Measurements from ENCODE around the gene ARG2.
"Not testable (repeated sequence)": the region's sequence is repeated elsewhere in the genome, so short reads cannot be mapped to it uniquely, and the experiment has no call there.

Gene ARG2

DNA sequence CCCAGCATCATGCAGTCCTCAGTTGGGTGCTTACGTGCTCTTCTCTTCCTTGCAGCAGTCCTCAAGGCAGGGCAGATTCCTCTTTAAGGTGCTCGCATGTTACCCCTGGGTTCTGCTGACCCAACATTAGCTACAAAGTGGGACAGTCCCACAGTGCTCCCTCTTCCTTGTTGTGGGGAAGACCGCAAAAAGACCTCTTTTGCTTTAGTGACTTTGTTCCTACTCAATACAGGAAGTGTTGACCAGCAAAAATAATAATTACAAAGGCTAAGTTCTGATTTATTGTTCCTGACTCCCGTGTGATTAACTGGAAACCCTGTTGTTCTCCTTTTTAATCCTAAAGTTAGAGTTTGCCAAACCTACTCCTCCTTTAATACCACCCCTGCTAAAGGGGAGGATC lies 33.4 kb upstream of the ARG2 start:
- DNase-seq: no peak

DNA sequence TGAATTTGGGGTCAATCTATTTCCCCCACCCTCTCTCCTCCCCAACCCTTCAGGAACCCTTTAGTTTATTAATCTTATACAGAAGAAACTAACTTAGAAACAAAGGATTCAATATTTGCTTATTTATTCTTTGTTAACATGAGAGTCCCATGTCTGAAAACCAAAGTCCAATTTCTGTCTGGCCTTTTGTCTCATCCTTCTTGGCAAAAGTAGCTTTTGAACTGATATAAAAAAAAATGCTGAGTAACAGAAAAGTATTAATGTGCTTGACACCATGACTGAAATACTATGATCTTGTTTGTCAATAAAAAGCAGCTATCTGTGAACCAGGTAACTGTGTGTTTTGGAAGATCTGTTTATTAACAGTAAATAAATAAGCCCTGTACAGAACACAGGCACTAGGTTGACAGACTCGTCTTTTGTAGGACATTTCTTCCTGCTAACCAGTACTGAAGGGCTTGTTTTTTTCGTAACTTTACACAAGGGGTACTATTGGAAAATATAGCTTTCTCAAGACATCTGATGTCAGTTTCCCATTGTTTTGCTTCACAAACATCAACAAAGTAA lies 30.4 kb upstream of the ARG2 start:
- DNase-seq: no peak

DNA sequence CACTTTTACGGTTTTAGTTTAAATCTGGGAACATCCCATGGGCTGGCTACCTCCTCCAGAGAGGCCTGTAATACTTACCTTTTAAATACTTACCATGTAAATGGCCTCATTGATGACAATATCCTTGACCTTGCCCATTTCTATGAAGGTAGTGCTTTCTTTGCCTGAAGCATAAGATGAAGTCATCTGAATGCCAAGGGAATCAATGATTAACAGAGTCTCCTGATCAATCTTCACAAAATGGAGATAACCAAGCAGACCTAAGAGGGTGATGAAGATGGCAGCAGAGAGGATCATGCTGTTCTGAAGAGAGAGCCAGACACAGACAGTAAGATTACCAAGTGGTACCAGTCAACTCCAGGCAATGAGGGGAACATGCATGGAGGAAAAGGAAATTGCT lies 26.1 kb upstream of the ARG2 start:
- not testable (repeated sequence) for DNase-seq

DNA sequence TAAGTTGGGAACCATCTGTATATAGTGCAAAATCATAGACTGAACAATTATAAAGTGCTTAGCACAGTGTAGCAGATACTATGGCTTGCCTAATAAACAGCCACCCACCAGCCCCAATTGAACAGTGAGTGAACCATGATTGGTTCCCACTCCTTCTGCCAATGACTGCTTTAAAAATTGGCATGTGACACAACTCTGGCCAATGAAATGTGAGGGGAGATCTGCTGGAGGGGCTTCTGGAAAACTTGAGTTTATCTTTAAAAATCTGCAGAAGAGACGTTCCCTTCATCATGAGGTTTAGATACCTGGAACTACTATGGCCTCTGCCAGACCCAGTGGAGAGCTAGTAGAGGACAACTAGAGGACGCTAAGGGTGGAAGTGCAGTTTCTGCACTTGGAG lies 24.3 kb upstream of the ARG2 start:
- no peak for DNase-seq

DNA sequence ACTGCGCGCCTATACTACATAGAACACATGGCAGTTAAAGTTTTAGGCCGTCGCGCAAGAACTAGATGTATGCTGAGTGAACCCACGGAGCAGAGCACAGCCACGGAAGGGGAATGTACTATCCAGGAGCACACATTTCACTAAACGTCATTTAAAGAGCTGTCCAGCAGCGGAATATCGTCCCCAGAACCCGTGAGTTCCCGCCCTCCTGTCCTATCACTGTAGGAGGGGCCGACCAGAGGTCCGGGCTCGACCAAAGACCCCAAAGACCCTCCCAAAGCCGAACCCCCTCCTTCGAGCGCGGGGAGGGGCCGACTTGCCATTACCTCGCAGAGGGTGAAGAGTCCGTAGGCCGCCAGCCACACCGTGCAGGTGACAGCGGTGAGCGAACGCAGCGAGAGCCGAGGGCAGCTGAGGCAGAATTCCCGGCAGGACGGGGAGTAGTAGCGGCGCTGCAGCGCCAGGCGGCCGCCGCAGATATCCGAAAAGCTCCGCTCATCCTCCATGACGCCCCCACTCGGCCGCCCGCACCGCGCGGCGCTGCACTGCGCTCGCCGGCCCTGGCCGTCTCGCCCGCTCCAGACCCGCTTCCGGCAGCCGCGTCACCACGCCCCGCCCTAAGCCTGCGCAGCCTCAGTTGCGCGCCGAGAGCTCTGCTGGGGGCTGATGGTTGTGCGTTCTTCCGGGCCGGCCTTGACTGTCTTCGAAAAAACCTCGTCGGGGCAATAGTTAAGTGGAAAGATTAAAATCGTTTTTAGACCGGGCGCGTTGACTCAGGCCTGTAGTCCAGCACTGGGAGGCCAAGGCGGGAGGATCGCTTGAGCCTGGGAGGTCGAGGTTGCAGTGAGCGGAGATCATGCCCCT lies 19.8 kb upstream of the ARG2 start, which contains the start of gene PIGH:
PIGH (minus strand) TSS at position 571 of the 864 bp plus-strand sequence; CDS start at position 506, 65 bp downstream.
- DNase-seq: peak; percentile 56

DNA sequence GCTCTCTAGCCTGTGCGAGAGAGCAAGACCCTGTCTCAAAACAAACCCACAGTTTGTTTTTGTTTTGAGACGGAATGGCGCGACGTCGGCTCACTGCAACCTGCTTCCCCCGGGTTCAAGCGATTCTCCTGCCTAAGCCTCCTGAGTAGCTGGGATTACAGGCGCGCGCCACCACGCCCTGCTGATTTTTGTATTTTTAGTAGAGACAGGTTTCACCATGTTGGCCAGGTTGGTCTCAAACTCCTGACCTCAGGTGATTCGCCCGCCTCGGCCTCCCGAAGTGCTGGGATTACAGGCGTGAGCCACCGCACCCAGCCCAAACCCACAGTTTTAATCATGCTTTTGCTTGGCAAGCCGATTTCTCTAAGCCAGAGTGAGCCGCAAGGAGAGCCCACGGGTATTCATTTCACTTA lies 19.2 kb upstream of the ARG2 start:
- not testable (repeated sequence) for DNase-seq

DNA sequence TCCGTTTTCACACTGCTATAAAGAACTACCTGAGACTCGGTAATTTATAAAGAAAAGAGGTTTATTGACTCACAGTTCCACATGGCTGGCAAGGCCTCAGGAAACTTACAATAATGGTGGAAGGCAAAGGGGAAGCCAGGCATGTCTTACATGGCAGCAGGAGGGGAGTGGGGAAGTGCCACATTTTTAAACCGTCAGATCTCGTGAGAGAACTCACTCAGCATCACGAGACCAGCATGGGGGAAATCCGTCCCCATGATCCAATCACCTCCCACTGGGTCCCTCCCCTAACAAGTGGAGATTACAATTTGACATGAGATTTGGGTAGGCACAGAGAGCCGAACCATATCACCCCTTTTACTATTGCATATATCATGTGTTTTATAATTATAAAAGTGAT lies 17.6 kb upstream of the ARG2 start:
- DNase-seq: no peak

DNA sequence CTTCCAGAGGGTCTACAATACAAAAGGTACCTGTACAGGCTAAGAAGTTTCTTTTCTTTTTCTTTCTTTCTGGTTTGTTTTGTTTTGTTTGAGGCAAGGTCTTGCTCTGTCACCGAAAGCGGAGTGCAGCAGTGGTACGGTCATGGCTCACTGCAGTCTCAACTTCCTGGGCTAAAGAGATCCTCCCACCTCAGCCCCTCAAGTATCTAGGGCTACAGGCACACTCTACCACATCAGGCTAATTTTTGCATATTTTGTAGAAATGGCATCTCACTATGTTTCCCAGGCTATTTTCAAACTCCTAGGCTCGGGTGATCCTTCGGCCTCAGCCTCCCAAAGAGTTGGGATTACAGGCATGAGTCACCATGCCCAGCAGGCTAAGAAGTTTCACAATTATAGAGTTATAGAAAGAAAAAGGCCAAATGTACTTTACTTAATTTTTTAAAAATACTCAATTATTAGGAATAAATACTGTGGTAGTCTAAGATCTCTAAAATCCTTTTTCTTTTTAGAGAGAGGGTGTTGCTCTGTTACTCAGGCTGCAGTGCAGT lies 16.6 kb upstream of the ARG2 start:
- no peak for DNase-seq

DNA sequence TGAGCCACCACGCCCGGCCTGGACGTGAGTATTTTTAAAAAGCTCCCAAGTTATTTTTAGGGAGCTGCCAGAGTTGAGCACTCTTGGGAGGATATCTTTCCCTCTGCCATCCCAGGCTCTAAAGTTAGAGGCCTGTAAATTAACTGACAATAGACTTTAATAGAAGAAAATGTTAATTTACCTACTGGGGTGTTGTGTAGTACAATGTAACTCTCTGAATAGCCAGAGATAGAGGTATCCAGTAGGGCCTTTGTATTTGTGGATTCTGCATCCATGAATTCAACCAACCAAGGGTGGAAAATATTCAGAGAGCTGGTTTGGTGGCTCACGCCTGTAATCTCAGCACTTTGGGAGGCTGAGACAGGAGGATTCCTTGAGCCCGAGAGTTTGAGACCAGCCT lies 12.1 kb upstream of the ARG2 start:
- DNase-seq: no peak

DNA sequence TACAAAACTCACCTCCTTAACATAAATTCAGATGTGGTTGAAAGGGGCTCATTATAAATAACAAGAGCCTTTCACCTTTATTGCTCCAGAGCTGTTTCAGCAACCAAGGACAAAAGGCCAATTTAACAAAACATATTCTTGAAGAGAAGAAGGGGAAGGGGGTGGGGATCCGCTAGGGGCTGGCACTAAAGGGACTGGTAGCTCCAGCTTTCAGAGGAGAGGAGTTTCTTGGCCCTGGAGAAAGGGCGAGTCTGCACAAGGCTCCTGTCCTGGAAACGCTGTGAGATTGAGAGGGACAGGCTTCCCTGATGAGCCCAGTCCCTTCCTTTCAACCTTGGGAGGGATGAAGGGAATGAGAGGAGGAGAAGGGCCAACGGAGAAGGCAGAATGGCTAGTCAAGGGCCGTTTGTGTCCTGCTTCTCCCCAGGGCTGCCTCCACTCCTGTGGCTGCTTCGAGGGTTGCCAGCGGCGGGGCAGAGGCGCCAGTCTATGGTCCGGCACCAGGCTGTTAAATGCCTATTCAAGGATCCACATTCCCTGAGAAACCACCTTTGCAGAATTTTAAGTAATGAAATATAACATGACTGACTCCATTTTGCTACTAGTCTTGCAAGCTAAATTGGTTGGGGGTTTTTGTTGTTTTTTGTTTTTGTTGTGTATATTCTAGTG lies 9.9 kb upstream of the ARG2 start:
- DNase-seq: no peak

DNA sequence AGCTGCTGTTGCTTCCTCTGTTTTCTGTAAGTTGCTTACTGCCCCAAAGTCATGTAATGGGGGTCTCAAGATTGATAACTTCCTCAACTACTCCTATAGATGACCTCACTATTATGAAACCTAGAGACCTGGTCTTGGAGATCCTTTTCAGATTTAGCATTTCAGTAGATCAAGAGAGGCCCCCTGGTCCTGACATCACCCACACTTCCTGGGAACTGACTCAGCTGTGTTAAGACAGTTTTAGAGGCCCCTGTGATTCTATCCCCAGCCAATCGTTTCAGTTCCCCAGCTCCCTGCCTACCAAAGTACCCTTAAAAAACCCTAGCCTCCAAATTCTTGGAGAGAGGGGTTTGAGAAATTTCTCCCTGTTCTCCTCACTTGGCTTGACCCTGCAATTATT lies 9.2 kb upstream of the ARG2 start:
- no peak for DNase-seq

DNA sequence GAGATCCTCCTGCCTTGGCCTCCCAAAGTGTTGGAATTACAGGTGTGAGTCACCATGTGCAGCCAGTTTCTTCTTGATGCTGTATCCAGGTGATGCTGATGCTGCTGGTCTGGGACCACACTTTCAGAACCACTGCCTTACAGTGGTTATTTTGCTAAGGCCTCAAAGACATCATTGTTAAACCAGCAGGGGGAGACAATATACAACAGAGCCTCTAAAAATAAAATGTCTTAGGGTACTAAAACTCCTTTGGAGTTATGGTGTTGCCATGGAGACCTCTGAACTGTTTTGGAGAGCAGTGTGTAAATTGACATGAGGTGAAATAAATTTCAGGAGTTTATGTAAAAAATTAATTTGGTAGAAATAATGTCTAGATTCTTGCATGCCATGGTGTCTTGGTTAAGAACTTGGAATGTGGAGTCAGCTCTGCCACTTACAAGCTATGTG lies 1.1 kb upstream of the ARG2 start:
- peak; percentile 16 for DNase-seq

DNA sequence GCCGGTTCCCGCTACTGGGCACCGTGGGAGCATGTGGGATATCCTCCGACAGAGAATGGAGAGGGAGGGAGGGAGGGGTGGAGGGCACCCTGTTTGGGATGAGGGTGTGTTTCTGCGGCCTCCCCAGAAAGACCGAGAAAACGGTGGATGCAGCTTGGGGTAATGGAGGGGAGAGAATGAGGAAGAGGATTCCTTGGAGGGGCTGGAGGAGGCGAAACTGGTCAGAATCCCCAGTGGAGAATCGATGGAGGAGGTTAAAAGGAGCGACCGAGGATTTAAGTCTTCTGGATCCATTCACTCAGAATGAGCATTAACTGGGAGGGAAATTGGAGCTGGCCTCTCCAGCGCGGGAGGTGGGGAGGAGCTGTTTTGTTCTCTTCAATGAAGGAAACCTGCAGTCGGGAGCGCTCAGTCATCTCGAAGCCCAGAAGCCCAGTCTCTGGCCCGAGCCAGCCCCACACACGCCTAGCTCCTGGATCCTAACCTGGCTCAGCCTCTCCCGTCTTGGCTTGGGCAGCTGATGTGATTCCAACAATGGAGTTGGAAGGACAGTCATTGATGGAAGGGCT lies 581 bp downstream of the ARG2 start:
- peak; percentile 5 for DNase-seq

DNA sequence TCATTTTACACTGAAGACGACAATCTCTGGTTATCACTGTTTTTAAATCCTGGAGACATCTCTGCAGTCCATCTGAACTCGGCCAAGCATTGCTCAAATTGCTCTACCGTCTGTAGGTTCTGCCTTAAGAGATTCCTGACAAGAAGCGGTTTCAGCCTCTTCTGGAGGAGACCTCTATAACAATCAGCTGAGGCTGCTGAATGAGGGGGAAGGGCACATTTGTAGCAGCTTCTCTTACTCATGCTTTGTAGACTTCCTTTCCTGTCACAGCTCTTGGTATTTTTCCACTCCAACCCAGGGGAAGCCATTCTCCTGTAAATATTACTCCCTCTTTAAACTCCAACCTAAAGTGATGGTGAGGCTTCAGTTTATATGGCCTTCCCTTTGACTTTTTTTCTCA lies 3.0 kb downstream of the ARG2 start:
- peak; percentile 37 for DNase-seq

DNA sequence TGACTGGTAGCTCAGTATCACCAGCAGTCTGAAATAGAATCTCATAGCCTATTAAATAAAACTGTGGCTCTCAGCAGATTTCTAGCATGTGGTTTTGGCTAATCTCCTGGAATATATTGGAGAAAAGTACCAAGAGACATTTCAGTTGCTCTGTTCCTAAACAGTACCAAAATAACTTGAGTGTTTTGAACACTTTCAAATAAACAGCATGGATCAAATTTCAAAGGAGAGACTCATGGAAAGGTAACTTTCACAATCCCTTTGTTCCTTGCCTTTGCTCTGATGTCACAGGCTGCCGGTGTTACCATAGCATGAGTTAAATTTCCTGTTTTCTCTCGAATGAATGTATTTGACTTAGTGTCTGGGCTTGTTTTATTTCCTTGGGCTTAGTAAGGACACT lies 3.4 kb downstream of the ARG2 start:
- DNase-seq: peak; percentile 50

DNA sequence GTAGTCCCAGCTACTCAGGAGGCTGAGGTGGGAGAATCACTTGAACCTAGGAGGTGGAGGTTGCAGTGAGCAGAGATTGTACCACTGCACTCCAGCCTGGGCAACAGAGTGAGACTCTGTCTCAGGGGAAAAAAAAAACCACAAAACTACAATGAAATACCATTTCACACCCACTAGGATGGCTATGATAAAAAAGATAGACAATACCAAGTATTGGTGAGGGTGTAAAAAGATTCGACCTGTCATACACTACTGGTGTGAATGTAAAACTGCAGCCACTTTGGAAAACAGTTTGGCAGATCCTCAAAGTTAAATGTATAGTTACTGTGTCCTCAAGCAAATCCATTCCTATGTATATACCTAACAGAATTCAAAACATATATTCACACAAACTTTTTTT lies 6.4 kb downstream of the ARG2 start:
- not testable (repeated sequence) for DNase-seq

DNA sequence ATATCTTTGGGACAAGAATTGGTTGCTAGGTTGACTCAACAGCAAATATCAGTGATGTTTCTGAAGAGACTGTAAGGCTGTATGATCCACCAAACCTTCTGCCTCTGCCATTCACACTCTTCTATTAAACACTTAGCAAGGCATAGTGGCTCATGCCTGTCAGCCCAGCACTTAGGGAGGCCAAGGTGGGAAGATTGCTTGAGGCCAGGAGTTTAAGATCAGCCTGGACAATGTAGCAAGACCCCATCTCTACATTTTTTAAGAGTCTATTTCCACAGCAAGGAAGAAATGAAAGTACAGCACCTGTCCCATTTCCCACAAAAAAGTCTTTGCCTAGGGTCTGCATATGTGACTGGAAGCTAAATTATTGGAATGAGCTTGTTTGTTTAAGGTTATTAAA lies 7.8 kb downstream of the ARG2 start:
- no peak for DNase-seq

DNA sequence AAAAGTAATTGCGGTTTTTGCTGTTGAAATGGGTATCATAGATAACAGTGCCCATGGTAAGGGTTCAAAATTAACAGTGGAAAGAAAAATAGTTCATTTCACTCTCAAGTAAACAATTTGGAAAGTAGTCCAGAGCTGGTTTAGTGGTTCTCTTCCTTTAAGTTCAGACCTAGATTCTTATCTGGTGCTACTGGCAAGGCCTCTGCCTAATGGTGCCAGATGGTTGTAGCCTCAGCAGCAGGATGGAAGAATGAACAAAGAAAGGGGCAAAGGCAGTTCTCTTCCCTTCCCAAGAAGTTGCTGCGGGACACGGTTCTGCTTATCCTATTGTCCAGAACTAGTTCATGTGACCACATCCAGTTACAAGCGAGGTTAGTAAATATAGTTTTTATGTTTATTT lies 10.5 kb downstream of the ARG2 start:
- DNase-seq: no peak

DNA sequence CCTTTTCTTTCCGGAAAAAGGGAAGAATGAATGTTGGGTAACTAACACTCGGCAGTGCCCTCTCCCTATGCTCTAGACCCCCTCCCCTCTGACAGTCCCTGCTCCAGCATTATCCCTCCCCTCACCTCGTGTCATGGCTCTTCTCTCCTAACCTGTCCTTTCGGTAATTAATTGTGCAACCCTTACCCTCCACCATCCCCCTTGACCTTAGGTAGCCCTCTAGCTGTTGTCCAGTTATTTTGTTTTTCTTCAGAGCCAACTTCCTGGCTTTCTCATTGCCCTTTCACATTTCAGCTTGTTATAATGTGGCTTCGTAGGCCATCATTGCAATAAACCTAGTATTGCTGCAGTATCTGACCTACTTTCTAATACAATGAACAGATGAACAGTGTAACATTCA lies 11.2 kb downstream of the ARG2 start:
- no peak for DNase-seq

DNA sequence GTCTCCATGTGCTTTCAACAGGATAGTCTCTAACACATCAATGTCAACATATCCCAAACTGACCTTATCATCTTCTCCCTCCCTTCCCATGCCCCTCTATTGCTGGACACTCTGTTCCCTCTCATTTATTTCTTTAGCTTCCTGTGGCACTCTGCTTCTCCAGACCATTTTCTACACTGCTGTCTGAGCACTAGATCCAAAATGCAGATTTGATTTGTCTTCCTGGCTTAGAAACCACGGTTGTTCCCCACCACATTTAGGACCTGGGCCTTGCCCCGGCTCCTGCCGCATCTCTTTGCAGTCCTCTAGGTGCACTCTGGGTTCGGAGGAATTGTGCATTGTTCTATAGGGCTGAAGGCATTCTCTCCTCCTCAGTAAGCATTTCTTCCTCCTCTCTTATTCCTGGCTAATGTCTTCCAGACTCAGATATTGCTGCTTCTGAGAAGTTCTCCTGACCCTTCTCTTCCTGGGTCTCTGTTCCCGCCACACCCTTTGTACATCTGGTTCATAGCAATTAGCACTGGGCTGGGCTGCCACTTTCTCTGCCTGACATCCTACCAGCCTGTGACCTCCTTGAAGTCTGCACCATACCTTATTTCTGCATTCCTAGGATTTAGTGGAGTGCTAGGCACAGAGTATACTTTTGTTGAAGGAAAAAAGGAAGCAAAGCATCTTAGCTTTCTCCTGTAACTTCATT lies 13.9 kb downstream of the ARG2 start:
- no peak for DNase-seq

DNA sequence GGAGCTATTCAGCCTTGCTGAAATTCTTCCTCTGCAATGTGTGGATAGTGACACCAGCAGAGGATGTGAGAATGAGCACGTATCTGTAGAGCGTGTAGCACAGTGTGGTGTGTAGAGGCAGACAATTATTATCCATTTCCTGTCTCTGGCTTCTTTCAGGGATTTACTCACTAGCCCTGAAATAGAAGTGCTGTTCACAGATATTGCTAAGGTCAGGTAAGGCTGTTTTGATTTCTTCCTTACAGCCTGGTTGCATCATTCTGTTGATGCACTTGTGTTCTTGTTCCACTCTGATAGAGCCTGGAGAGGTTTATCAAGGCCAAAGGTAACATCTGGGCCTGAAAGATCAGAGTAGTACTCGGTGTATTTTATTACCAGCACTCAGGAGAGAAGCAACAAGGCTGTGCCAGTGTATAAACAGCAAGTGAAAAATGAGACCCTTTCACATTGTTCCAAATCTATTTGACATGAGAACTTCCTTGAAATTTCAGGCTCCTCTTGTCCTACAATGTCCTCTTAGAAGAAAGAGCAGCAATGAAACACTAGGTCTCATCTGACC lies 16.7 kb downstream of the ARG2 start:
- DNase-seq: peak; percentile 89

DNA sequence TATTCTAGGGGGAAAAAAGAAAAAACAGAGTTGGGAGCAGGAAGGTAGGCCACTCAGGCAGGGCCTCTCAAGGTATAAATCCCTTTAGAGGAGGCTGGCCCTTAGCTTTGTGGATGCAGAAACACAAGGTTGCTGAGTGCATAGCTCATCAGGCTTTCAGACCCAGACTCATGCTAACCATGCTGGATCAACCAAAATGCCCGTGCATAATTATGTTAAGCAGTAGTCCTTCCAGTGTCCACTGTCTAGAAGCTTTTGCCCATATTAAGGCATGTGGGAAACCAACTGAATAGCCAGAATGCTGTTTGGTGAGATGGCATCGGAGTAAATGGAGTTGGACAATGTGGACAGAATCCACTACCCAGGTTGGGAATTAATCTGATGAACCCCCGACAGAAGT lies 18.9 kb downstream of the ARG2 start:
- no peak for DNase-seq
